Activated CD8-positive, alpha-beta T cell treated with anti-CD3 and anti-CD28 coated beads for 36 hours (primary cell): Measurements from ENCODE around the gene ZNF501. TPM values are rescaled to one million over a fixed set of nuclear protein-coding genes. Genes with fewer than 3 reads are reported as not detected.
A peak's percentile ranks its signal among the peaks of the same experiment; 100 is the strongest.

ENCODE experiments used
- ATAC-seq: fragments of 200-7000 bp; cut with Tn5 transposase; one replicate; pipeline ENCODE4 v1.10.0; 2021; ENCODE audit warnings: mild to moderate bottlenecking, moderate library complexity
- CTCF ChIA-PET: fragments of 350-600 bp; sonication (Branson Sonifier 250); formaldehyde crosslinking; loops from one replicate; lab custom pipeline; 2021; ENCODE audit warnings: antibody characterized with exemption; lab: Charles Lee
- POLR2A ChIA-PET: fragments of 350-600 bp; sonication (Branson Sonifier 250); formaldehyde crosslinking; loops from one replicate; lab custom pipeline; 2021; ENCODE audit warnings: antibody characterized with exemption; lab: Charles Lee
- DNase-seq: peaks from one replicate; pipeline ENCODE4 v3.0.0-alpha.2; 2020
- H3K27ac Mint-ChIP-seq: one replicate; pipeline ENCODE4 v1.8.0; 2021; ENCODE audit warnings: mild to moderate bottlenecking, mixed read lengths
- H3K27me3 Mint-ChIP-seq: one replicate; pipeline ENCODE4 v1.8.0; 2021; ENCODE audit warnings: mixed read lengths
- H3K36me3 Mint-ChIP-seq: one replicate; pipeline ENCODE4 v1.8.0; 2021; ENCODE audit warnings: low read depth, mixed read lengths
- H3K4me1 Mint-ChIP-seq: one replicate; pipeline ENCODE4 v1.8.0; 2021; ENCODE audit warnings: low read depth, mixed read lengths
- H3K4me3 Mint-ChIP-seq: one replicate; pipeline ENCODE4 v1.8.0; 2021; ENCODE audit warnings: mild to moderate bottlenecking, moderate library complexity, mixed read lengths
- H3K9me3 Mint-ChIP-seq: one replicate; pipeline ENCODE4 v1.8.0; 2021; ENCODE audit warnings: mixed read lengths
- intact Hi-C: fragments of 100-400 bp; cut with micrococcal nuclease; formaldehyde crosslinking; loops from one replicate; pipeline ENCODE4 v1.10.0; 2022
- total RNA-seq, 2 experiments: library from RNA; stranded (reverse); gene quantifications; one replicate each; pipeline ENCODE4 v1.2.3, GENCODE V29; 2021
- TF ChIP-seq, protein P1 (sequence below): fragments of 200-600 bp; IDR thresholded peaks from one replicate; pipeline ENCODE4 v1.8.0; 2022; ENCODE audit warnings: antibody characterized with exemption, mild to moderate bottlenecking

The ZNF501 gene
- total RNA-seq, 2 experiments from 2014 or later: 2.7 to 3.2 TPM

DNA sequence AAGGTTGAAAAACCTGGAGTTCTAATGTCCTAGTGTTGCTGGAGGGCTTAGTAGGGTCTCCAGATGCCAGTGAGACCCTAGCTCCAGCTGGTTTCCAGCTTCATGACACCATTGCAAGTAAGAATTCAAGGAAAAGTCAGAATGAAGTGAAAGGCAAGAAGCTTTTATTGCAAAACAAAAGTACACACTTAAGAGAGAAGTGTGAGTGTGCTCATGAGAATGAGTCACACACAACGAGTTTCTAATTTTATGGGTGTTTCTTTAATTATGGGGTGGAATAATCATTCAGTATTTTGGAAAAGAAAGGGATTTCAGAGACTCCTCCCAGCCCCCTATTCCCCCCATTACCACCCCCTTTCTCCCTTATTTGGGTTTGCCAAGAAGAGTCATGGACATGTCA, 41.5 kb upstream of the ZNF501 start:
- Mint-ChIP-seq H3K27me3 (peaks cover 33% of the 10 kb centered on the region), H3K9me3 (peaks cover 28% of the 10 kb centered on the region), H3K36me3 (peaks cover 30% of the 10 kb centered on the region), H3K4me3 (no peak overlapping the region), H3K4me1 (peaks cover 12% of the 10 kb centered on the region), H3K27ac (no peak overlapping the region)
- CTCF ChIA-PET: no interaction called here
- ATAC-seq (no peak), DNase-seq (no peak)
- TF ChIP-seq, protein P1, sequence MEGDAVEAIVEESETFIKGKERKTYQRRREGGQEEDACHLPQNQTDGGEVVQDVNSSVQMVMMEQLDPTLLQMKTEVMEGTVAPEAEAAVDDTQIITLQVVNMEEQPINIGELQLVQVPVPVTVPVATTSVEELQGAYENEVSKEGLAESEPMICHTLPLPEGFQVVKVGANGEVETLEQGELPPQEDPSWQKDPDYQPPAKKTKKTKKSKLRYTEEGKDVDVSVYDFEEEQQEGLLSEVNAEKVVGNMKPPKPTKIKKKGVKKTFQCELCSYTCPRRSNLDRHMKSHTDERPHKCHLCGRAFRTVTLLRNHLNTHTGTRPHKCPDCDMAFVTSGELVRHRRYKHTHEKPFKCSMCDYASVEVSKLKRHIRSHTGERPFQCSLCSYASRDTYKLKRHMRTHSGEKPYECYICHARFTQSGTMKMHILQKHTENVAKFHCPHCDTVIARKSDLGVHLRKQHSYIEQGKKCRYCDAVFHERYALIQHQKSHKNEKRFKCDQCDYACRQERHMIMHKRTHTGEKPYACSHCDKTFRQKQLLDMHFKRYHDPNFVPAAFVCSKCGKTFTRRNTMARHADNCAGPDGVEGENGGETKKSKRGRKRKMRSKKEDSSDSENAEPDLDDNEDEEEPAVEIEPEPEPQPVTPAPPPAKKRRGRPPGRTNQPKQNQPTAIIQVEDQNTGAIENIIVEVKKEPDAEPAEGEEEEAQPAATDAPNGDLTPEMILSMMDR: no peak
- intact Hi-C loops: no loop called here
- POLR2A ChIA-PET: interaction anchor here (0.6 kb wide), 1 partner anchor 101 kb away, joined by 3 read pairs; no protein-coding TSS in a partner anchor

DNA sequence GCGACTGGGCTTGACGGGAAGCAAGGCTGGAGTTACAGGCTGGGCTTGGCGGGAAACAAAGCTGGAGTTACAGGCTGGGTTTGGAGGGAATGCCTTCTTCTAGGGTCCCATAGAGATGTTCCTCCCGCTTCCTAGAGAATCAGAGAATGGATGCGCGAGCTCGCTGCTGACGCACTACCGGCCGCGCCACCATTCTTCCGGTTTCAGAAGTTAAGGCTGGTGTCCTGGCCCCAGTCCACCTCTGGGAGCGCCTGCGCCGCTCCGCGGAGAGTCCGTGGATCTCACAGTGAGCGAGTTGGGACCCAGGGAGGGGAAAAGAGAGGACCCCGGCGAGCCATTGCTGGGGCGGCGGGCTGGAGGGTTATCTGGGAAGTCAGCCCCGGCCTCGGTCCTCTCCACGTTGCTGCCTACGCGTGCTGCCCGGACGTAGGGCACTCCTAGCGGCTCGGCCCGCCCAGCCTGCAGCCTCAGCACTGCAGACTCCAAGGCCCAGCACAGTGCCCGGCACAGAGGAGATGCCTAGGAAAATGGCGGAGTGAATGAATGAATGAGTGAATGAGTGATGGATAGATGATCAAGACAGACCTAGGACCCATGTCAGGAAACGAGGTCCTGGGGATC, 16.9 kb upstream of the ZNF501 start, which contains the start of gene ZNF502:
ZNF502 (plus strand) TSS at position 206 of the 621 bp plus-strand sequence. CDS start 7,602 bp downstream, outside the sequence.
- H3K9me3 Mint-ChIP-seq: peaks cover 38% of the 10 kb centered on the region
- DNase-seq (peak; percentile 84), ATAC-seq (peak; percentile 95)
- H3K36me3 Mint-ChIP-seq: peaks cover 52% of the 10 kb centered on the region
- TF ChIP-seq, protein P1: peak; percentile 19
- H3K4me1 Mint-ChIP-seq: peaks cover 18% of the 10 kb centered on the region
- POLR2A ChIA-PET: interaction anchor here (0.9 to 1.8 kb wide), 4 partner anchors 14 to 72 kb away, joined by 3 to 8 read pairs (median 6); partner anchors contain the start of genes KIAA1143, KIF15 and ZNF501
- intact Hi-C loops: loop anchor here (1.0 to 10.0 kb wide), 2 partner anchors 17 to 178 kb away; partner anchors contain the start of gene ZNF501
- H3K27me3 Mint-ChIP-seq: peaks cover 16% of the 10 kb centered on the region
- CTCF ChIA-PET: interaction anchor here (0.8 to 1.6 kb wide), 4 partner anchors 17 to 93 kb away, joined by 3 to 9 read pairs (median 4); partner anchors contain the start of genes ZNF197 and ZNF501
- peak within 1 kb of the TSS; percentile 86 for H3K27ac Mint-ChIP-seq
- H3K4me3 Mint-ChIP-seq: peak within 1 kb of the TSS; percentile 92

DNA sequence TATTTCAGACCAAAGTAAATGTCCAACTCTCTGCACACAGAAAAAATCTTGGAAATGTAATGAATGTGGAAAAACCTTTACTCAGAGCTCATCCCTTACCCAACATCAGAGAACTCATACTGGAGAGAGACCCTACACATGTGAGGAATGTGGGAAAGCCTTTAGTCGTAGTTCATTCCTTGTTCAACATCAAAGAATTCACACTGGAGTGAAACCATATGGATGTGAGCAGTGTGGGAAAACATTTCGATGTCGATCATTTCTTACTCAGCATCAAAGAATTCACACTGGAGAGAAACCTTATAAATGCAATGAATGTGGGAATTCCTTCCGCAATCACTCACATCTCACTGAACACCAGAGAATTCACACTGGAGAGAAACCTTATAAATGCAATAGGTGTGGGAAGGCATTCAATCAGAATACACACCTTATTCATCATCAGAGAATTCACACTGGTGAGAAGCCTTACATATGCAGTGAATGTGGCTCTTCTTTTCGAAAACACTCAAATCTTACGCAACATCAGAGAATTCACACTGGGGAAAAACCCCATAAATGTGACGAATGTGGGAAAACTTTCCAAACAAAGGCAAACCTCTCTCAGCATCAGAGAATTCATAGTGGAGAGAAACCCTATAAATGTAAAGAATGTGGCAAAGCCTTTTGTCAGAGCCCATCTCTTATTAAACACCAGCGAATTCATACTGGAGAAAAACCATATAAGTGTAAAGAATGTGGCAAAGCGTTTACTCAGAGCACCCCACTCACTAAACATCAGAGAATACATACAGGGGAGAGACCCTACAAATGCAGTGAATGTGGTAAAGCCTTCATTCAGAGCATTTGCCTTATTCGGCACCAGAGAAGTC, 8.0 kb upstream of the ZNF501 start:
- POLR2A ChIA-PET: no interaction called here

DNA sequence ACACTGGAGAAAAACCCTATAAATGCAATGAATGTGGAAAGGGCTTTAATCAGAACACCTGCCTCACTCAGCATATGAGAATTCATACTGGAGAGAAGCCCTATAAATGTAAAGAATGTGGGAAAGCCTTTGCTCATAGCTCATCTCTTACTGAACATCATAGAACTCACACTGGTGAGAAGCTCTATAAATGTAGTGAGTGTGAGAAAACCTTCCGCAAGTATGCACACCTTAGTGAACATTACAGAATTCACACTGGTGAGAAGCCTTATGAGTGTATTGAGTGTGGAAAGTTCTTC, 7.4 kb upstream of the ZNF501 start:
- ChIA-PET POLR2A (interaction anchor here (1.0 kb wide), 1 partner anchor 35 kb away, joined by 3 read pairs; no protein-coding TSS in a partner anchor), CTCF (no interaction called here)
- no peak for ATAC-seq
- intact Hi-C loops: no loop called here
- Mint-ChIP-seq H3K4me1 (no peaks in the 10 kb centered on the region), H3K27ac (no peak overlapping the region), H3K27me3 (no peaks in the 10 kb centered on the region), H3K36me3 (peaks cover 73% of the 10 kb centered on the region), H3K9me3 (peaks cover 68% of the 10 kb centered on the region), H3K4me3 (no peak overlapping the region)
- DNase-seq: no peak
- TF ChIP-seq, protein P1: no peak

More for the DNA sequence above, 8.0 kb upstream of the ZNF501 start:
- no peak overlapping the region for H3K4me3 Mint-ChIP-seq
- no peaks in the 10 kb centered on the region for H3K27me3 Mint-ChIP-seq
- DNase-seq: no peak
- H3K36me3 Mint-ChIP-seq: peaks cover 78% of the 10 kb centered on the region
- CTCF ChIA-PET: no interaction called here
- peaks cover 70% of the 10 kb centered on the region for H3K9me3 Mint-ChIP-seq
- intact Hi-C loops: no loop called here
- no peaks in the 10 kb centered on the region for H3K4me1 Mint-ChIP-seq
- no peak overlapping the region for H3K27ac Mint-ChIP-seq
- TF ChIP-seq, protein P1: no peak
- no peak for ATAC-seq
